ENCODE measurements around the gene FAM181A. TPM values are rescaled to one million over a fixed set of nuclear protein-coding genes. Genes with fewer than 3 reads are reported as not detected.

FAM181A gene
- total RNA-seq, 1 experiment from 2014 or later = not detected

DNA sequence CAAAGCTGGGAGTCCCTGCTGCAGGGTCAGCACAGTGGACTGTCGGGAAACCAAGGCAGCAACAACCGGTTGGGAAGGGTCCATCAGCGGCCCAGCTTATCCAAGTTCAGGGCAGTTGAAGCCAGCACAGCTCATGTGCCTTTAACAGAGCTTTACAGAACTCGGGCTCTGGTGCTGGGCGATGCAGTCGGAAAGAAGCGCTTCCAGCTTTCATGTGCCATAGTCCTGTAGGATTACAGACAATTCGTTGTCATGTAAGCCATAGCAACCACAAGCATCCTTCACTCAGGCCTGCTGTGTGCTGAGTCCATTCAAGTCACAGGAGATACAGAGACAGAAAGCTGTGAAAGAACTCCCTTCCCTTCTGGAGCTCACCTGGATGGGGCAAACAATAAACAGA lies 3.5 kb upstream of the FAM181A start:
- CTCF ChIA-PET = interaction anchor here (0.8 kb wide), 1 partner anchor 47 kb away, joined by 3 read pairs; no protein-coding TSS in a partner anchor
- in situ Hi-C loops (cut with HindIII; ENCODE audit: low pct_unique_long_range_greater_than_20kb, low sequenced_read_pairs) (no loop called here), intact Hi-C loops (cut with micrococcal nuclease; ENCODE audit: unreplicated experiment) (no loop called here)
- no peaks in the 10 kb centered on the region for H3K27me3 ChIP-seq (ENCODE audit: control insufficient read depth, insufficient read depth, low read length)
- H3K4me1 ChIP-seq (ENCODE audit: control insufficient read depth, insufficient read depth, low read length) = no peaks in the 10 kb centered on the region
- no peak overlapping the region for H3K4me3 ChIP-seq (ENCODE audit: low read depth in 2 of 2, low read length in 2 of 2)
- H3K36me3 ChIP-seq (ENCODE audit: control insufficient read depth, insufficient read depth, low read length) = no peaks in the 10 kb centered on the region
- no peak overlapping the region for H3K27ac ChIP-seq (ENCODE audit: low read length)
- TF ChIP-seq POLR2AphosphoS5 (IDR thresholded peaks at IDR 0.05; ENCODE audit: low read depth, low read length) = no peak
- BruUV-seq (replicated peaks) = no TSS peak
- no peaks in the 10 kb centered on the region for H3K9me3 ChIP-seq (ENCODE audit: control insufficient read depth, insufficient read depth, low read depth, low read length)
- ATAC-seq (no peak), DNase-seq (ENCODE audit: low read depth, low spot score) (no peak)
- POLR2A ChIA-PET = no interaction called here

- Histone ChIP-seq H3K36me3 (ENCODE audit: control insufficient read depth, insufficient read depth, low read length) (no peaks in the 10 kb centered on the region), H3K27ac (ENCODE audit: low read length) (no peak overlapping the region), H3K27me3 (ENCODE audit: control insufficient read depth, insufficient read depth, low read length) (no peaks in the 10 kb centered on the region), H3K9me3 (ENCODE audit: control insufficient read depth, insufficient read depth, low read depth, low read length) (no peaks in the 10 kb centered on the region), H3K4me3 (ENCODE audit: low read depth in 2 of 2, low read length in 2 of 2) (no peak overlapping the region), H3K4me1 (ENCODE audit: control insufficient read depth, insufficient read depth, low read length) (no peaks in the 10 kb centered on the region)
- ATAC-seq (no peak), DNase-seq (ENCODE audit: low read depth, low spot score) (no peak)
- intact Hi-C loops (cut with micrococcal nuclease; ENCODE audit: unreplicated experiment) (no loop called here), in situ Hi-C loops (cut with HindIII; ENCODE audit: low pct_unique_long_range_greater_than_20kb, low sequenced_read_pairs) (no loop called here)
- CTCF ChIA-PET = no interaction called here
- POLR2A ChIA-PET = no interaction called here
- BruUV-seq (replicated peaks) = no TSS peak
- TF ChIP-seq CTCF (IDR thresholded peaks at IDR 0.05) = no peak
- TF ChIP-seq SIN3A (IDR thresholded peaks at IDR 0.05; ENCODE audit: borderline replicate concordance, insufficient read depth, low read depth, low read length) = no peak
- no peak for TF ChIP-seq TCF7L2 (IDR thresholded peaks at IDR 0.05; ENCODE audit: low read depth, low read length)
- TF ChIP-seq POLR2AphosphoS5 (IDR thresholded peaks at IDR 0.05; ENCODE audit: low read depth, low read length) = no peak
- no peak for TF ChIP-seq REST (IDR thresholded peaks at IDR 0.05; ENCODE audit: insufficient read depth in 1 of 2, low read depth in 2 of 2, low read length in 1 of 2)
These were observed 2.4 kb upstream of the FAM181A start for GRCh38 chr14:93924592-93925355.

DNA sequence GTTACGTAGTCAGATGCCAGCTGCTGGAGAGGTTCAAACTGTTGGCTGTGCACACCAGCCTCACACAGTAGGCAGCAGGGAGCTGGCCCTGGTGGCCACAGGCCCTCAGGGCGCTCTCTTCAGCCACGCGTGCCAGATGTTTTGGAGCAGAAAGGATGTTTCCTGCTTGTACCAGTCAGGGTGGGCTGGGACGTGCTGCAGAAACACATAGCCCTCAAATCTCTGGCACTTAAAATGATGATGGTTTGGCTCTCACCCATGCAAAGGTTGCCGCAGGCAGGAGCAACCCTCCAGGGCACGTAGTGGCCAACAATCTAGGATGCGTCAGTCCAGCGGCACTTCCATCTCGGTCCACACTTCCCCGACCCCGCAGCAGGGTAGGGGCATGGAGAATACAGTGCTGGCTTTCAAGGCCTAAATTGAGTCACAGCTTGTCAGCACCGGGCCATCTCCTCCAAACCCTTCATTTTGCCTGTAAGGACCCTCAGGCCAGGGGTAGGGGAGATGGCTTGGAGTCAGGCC lies 1.7 kb upstream of the FAM181A start:
- CTCF ChIA-PET = no interaction called here
- Histone ChIP-seq H3K27ac (ENCODE audit: low read length) (no peak overlapping the region), H3K4me3 (ENCODE audit: low read depth in 2 of 2, low read length in 2 of 2) (no peak overlapping the region), H3K27me3 (ENCODE audit: control insufficient read depth, insufficient read depth, low read length) (no peaks in the 10 kb centered on the region), H3K36me3 (ENCODE audit: control insufficient read depth, insufficient read depth, low read length) (no peaks in the 10 kb centered on the region), H3K9me3 (ENCODE audit: control insufficient read depth, insufficient read depth, low read depth, low read length) (no peaks in the 10 kb centered on the region), H3K4me1 (ENCODE audit: control insufficient read depth, insufficient read depth, low read length) (no peaks in the 10 kb centered on the region)
- POLR2A ChIA-PET = no interaction called here
- TF ChIP-seq TCF7L2 (IDR thresholded peaks at IDR 0.05; ENCODE audit: low read depth, low read length) = no peak
- TF ChIP-seq CTCF (IDR thresholded peaks at IDR 0.05) = no peak
- TF ChIP-seq POLR2AphosphoS5 (IDR thresholded peaks at IDR 0.05; ENCODE audit: low read depth, low read length) = no peak
- TF ChIP-seq SIN3A (IDR thresholded peaks at IDR 0.05; ENCODE audit: borderline replicate concordance, insufficient read depth, low read depth, low read length) = no peak
- TF ChIP-seq REST (IDR thresholded peaks at IDR 0.05; ENCODE audit: insufficient read depth in 1 of 2, low read depth in 2 of 2, low read length in 1 of 2) = no peak
- ATAC-seq (no peak), DNase-seq (ENCODE audit: low read depth, low spot score) (no peak)
- in situ Hi-C loops (cut with HindIII; ENCODE audit: low pct_unique_long_range_greater_than_20kb, low sequenced_read_pairs) = no loop called here
- intact Hi-C loops (cut with micrococcal nuclease; ENCODE audit: unreplicated experiment) = no loop called here
- BruUV-seq (replicated peaks) = no TSS peak

Data from Panc1 (cell line).